ENCODE measurements around the gene MANF.
"Not testable (repeated sequence)": the region's sequence is repeated elsewhere in the genome, so short reads cannot be mapped to it uniquely, and the experiment has no call there.

Gene MANF

DNA sequence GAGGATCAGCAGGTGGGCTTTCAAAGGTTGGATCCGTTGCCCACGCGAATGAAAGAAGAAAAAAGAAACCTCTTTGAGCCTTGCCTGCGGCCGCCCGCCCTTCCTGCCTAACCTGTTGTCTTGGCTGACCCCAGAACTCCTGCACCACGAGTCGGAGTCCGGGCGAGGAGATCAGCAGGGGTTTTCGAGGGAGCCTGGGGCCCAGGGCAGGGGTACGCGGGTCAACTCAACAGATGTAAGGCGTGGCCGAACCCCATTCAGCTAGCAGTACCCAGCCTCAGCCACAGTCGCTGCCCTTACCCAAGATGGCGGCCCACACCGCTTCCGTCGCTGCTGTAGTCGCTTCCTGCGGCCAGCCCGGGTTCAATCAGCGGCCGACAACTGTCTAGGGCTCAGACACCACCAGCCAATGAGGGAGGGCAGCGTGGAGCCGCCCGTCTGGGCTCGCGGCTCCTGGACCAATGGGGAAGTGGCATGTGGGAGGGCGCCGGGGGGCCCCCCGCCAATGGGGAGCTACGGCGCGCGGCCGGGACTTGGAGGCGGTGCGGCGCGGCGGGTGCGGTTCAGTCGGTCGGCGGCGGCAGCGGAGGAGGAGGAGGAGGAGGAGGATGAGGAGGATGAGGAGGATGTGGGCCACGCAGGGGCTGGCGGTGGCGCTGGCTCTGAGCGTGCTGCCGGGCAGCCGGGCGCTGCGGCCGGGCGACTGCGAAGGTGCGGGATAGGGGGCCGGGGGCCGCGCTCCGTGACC is at the start of gene MANF:
TSS of gene MANF (plus strand) at position 566 of the 748 bp plus-strand sequence. CDS start at position 618, 52 bp downstream.
- DNase-seq (ENCODE audit: low read depth in 3 of 3), result peak; percentile 93 to 98 (median 94)

- no peak for DNase-seq (ENCODE audit: low read depth in 3 of 3)
These were observed 48.8 kb upstream of the MANF start for GRCh38 chr3:51336261-51336660.

DNA sequence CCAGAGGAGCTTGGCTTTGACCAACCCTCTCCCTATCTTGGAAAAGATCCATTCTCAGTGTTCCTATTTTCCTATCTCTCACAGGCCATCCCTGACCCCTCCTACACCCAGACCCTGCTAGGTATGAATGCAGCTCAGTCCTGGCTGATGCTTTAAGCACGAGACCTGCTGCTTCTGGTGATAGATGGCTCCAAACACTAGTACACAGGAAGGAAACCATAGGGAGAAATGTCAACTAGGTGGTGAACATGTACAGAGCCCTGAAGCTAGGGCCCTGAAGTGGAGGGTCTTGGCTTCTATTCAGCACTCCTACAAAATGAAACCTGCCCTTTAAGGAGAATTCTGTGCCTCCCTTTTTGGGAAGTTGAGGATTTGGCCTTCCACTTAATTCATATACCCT is 47.4 kb upstream of the MANF start:
- DNase-seq (ENCODE audit: low read depth in 3 of 3), result no peak

DNA sequence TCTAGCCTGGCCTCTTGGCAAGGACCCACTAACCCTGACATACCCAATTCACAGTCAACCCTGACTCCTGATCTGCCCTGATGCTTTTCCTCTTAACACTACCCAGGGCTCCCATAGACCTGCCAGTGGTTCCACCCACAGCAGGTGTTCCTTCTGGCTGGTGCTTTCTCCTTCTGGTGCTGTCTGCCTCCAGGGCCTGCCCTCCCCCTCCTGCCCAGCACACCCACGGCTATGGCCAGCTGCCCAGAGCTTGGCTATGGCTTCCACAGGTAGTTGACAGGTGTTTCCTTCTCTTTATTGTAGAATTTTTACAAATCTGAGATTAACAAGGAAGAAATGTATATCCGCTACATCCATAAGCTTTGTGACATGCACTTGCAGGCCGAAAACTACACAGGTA is 46.5 kb upstream of the MANF start:
- DNase-seq (ENCODE audit: low read depth in 3 of 3), result no peak

DNA sequence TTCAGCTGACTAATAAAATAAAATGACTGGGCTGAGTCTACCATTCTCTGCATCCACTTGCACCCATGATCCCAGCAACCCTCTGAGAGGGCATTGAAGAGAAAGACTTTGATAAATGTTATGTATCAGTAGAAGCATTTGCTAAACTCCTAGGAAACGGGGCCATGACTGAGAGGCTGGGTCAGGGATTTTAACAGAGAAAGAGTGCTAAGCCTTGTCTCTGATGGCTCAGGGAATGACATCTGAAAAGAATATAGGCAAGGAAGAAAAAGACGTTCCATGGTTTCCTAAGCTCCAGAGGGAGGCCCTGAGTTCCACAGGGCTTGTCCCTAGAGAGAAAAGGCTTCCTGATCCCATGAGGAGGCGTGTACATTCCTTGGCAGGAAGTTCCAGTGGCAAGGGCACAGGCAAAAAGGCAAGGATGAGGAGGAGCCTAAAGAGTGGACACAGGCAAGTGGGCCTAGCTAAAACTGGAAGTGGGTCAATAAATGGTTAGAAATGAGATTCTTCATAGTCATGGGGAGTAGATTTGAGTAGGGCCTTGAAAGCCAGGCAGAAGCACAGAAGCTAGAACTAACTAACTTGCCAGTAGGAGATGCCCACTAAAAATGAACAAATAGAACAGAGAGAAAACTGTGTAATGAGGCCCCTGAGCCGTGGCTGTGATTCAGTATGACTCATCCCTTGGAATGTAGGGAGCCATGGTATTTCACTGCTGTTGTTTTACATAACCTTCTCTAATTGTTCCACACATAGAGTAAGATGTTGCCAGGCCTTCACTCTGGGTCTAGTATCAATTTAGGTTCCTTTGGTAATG is 44.9 kb upstream of the MANF start:
- no peak for DNase-seq (ENCODE audit: low read depth in 3 of 3)

GRCh38 chr3:51340989-51341636 is 44.0 kb upstream of the MANF start:
- DNase-seq (ENCODE audit: low read depth in 3 of 3), result no peak

DNA sequence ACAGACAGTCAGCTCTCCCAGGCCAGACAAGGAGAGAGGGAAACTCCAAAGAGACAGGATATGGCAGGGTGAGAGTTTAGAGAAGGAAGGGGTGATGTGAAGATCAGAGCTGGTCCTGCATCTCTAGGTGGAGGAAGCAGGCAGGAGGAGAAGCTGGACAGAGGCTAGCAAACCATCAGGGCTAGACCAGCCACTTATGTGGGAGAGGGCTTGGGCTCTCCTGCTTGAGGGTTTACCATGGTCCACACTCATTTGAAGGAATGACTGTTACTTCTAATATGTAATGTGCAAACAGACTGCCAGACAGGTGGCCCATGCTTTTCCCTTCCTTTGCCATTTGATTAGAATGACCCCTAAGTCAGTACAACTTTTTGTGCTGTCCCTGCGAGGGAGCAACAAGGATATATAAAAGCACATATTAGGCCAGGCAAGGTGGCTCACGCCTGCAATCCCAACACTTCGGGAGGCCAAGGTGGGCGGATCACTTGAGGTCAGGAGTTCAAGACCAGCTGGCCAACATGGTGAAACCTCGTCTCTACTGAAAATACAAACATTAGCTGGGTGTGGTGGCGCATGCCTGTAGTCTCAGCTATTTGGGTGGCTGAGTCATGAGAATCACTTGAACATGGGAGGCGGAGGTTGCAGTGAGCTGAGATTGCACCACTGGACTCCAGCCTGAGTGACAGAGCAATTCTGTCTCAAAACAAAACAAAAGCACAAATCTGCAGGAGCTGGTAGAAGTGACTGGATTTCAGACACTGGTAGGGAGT is 41.0 kb upstream of the MANF start:
- DNase-seq (ENCODE audit: low read depth in 3 of 3), result no peak

DNA sequence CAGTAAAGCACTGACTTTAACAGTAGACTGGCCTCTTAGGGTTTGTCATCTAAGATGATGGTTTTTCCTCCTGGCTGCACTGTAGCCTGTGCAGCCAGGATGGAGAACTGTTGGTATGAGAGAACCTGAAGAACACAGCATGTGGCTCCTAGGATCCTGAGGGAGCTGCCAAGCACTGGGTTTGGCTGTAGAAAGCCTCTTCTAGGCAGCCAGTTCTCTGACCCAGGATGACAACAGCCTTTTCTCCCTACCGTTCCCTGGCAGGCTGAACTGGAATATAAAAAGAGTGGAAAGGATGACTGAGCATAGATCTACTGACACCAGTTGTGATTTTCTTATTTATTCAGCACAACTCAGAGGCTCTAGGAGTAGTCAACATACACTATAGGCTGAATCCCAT is 34.3 kb upstream of the MANF start:
- no peak for DNase-seq (ENCODE audit: low read depth in 3 of 3)

GRCh38 chr3:51353131-51353530 is 32.0 kb upstream of the MANF start:
- no peak for DNase-seq (ENCODE audit: low read depth in 3 of 3)

GRCh38 chr3:51353691-51354090 is 31.4 kb upstream of the MANF start:
- DNase-seq (ENCODE audit: low read depth in 3 of 3), result no peak

- DNase-seq (ENCODE audit: low read depth in 3 of 3), result no peak
These were observed 30.9 kb upstream of the MANF start for GRCh38 chr3:51354172-51354571.

DNA sequence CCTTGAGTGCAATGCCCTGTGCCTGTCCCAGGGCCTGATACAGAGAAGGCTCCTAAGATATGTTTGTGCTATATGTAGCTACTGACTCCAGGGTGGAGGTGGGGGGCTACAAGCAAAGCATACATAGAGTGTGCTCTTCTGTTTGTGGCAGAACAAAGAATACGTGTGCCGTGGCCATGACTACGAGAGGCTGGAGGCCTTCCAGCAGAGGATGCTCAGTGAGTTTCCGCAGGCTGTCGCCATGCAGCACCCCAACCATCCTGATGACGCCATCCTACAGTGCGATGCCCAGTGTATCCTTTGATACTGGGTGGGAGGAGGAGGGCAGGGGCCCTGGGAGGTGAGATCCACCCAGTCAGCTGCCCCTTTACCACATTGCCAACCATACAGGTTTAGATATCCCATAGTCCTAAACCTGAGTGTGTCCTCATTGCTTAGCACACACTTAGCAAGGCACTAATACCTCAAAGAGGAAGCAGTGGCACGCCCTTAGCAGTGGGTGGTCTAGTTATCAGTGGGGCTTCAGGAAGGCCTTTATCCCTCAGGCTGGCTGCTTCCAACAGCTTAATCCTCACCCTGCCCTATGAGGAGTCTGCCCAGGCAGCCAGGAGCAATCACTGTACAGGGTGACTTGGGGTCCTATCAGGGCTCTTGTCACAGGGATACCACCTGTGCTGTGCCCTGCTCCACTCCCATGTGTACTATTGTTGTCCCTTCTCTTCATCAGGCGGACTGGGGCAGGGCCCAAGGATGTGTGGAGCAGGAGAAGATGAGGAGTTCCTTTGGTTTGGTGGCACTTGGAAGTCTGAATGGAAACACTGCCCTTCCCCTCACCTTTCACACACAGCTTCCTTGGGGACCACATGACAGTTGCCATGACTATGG is 30.1 kb upstream of the MANF start:
- DNase-seq (ENCODE audit: low read depth in 3 of 3), result no peak

DNA sequence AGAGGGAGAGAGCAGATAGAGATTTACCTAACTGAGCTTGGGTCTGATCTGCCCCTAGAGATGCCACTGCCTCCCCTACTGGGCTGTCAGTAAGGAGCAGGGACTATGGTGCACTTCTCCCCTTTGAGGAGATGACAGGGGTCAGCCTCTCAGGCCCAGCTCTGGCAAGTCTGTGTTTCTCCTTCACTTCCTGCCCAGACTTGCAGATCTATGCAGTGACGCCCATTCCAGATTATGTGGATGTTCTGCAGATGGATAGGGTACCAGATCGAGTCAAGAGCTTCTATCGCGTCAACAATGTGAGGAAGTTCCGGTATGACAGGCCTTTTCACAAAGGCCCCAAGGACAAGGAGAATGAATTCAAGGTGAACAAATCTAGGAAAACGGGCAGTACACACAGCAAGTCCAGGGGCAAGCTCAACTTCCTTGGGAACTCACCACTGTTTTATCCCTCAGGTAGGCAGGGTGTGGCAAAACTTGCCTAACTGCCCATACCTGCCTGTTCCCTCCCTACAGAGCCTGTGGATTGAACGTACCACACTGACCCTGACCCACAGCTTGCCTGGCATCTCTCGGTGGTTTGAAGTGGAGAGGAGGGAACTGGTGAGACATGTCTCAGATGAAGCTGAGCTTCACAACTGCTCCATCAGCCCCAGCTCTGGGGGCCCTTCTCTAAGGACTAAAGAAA is 29.1 kb upstream of the MANF start:
- DNase-seq (ENCODE audit: low read depth in 3 of 3), result no peak

DNA sequence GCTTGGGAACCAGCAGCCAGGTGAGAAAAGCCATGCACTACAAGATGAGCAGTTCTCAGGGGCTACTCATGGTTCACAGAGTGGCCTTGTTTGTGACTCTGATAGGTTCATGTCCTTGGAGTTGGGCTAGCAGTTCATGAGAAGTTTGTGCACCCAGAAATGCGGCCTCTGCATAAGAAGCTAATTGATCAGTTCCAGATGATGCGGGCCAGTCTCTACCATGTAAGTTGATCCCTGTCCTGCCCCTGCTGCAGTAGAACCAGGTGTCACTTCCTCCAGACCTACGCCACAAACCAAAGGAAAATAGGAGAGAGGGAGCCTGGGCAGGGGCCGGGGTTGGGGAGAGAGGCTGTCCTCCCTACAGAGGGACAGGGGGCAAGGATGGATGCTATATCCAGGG is 27.2 kb upstream of the MANF start:
- DNase-seq (ENCODE audit: low read depth in 3 of 3), result no peak

GRCh38 chr3:51358981-51359380 is 26.1 kb upstream of the MANF start:
- no peak for DNase-seq (ENCODE audit: low read depth in 3 of 3)

DNA sequence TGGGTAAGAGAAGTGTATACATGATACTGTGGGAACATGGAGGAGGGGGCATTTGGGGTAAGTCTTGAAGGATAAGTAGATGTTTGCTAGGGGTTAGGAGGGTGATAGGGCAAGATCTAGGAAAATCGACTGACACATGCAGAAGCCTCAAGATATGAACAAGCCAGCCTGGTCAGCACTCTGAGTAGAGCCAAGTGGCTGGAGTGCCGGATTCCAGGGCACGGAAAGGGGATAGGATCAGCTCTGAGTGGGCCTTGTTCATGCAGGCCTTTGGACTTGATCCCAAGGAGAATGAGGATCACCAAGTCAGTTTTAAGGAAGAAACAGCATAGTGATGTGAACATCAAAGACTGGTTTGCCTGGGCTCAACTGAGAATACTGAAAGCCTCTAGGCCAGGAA is 24.3 kb upstream of the MANF start:
- DNase-seq (ENCODE audit: low read depth in 3 of 3), result no peak

- no peak for DNase-seq (ENCODE audit: low read depth in 3 of 3)
These were observed 23.3 kb upstream of the MANF start for GRCh38 chr3:51361746-51362145.

DNA sequence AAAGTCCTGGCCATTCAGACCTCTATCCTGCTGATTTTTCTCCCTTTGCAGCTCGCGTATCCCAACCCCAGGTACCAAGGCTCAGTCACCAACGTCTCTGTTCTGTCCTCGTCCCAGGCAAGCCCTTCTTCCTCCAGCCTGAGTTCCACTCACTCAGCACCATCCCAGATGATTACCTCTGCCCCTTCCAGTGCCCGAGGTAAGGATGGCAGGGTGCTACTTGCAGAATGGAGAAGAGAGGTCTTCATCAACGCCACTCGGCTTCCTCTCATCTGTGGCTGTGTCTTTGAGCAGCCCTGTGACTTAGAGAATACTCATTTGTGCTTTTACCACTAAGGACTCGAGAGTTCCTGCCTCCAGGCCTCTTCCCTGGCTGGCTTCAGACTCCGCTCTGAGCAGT is 22.6 kb upstream of the MANF start:
- no peak for DNase-seq (ENCODE audit: low read depth in 3 of 3)

DNA sequence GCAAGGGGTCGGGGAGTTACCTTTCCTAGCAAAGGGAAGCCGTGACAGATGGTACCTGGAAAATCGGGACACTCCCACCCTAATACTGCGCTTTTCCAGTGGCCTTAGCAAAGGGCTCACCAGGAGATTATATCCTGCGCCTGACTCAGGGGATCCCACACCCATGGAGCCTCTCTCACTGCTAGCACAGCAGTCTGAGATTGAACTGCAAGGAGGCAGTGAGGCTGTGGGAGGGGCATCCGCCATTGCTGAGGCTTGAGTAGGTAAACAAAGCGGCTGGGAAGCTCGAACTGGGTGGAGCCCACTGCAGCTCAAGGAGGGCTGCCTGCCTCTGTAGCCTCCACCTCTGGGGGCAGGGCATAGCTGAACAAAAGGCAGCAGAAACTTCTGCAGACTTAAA is 16.8 kb upstream of the MANF start:
- not testable (repeated sequence) for DNase-seq (ENCODE audit: low read depth in 3 of 3)

GRCh38 chr3:51371943-51372557 is 13.0 kb upstream of the MANF start:
- peak in 1 of 3 donors; percentile 60 for DNase-seq (ENCODE audit: low read depth in 3 of 3)
